DMS153 (cell line): Measurements from ENCODE around the gene BEST4.
"Not testable (repeated sequence)": the region's sequence is repeated elsewhere in the genome, so short reads cannot be mapped to it uniquely, and the experiment has no call there.

ENCODE experiments used
- DNase-seq: peaks from one replicate; lab custom pipeline; 2025; lab: John Stamatoyannopoulos, UW

BEST4 gene

GRCh38 chr1:44788120-44788860, at the start of gene BEST4:
Gene BEST4 (minus strand): TSS chr1:44788170. CDS start chr1:44787705, 465 bp downstream.
- DNase-seq = no peak

DNA sequence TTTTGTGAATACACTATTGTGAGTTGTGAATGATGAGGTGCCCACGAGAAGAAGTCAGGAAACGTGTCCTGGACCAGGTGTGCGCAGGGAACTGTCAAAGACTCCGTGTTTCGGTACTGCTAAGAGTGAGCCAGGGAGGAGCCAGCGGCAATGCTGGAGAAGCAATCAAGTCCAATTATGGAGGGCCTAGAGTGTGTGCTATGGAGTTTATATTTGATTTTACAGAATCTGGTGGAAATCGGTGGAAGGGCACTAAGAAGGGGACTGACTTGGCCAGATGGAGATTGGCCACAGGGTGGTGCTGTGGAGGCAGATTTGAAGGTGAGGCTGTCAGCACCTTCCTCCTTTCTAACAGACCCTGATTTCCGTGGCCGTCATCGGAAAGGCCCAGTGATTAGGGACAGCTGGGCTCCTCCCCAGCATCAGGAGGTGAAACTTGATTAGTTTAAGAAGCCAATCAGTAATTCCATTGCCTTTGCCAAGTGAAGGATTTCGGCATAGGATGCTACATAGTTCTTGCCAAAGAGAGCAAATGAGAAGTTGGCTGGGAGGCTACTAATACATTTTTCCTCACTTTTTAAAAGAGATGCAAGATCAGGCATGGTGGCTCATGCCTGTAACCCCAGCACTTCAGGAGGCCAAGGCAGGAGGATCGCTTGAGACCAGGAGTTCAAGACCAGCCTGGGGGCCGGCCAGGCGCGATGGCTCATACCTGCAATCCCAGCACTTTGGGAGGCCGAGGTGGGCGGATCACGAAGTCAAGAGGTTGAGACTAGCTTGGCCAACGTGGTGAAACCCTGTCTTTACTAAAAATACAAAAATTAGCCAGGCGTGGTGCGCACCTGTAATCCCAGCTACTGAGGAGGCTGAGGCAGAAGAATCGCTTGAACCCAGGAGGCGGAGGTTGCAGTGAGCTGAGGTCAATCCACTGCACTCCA, 48.0 kb upstream of the BEST4 start:
- DNase-seq = peak; percentile 76

DNA sequence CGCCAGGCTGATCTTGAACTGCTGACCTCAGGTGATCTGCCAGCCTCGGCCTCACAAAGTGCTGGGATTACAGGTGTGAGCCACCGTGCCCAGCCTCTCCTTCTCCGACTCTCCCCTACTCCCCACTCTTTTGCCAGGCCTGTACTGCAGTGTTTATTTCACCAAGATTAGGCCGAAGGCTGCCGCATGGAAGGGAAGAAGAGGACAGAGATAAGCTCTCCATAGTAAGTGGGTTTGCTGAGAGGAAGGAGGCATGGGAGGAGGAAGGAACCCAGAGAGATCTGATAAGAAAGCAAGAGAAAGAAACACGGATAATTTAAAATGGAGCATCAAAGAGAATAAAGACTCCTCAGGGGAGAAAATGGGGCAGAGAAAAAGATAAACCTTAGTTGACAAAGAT, 46.4 kb upstream of the BEST4 start:
- DNase-seq = no peak

- DNase-seq = no peak
Measured at GRCh38 chr1:44832056-44832705, 44.2 kb upstream of the BEST4 start.

DNA sequence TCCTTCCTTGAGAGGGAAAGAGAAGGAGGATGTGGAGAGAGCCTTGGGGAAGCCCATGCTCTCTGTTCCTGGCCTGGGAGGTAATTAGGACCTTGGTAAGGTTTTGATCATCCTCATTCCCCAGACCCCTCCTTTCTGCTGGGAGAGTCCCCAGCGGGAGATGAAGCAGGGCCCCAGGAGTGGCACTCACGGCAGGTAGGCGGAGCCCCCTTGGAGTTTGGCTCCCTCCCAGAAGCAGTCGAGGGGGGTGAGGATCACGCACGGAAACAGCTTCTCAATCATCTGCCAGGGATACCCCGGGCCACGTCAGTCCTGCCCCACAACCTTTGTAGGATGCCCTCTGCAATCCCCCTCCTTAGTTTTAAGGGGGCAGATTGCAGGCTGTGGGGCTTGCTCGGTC, 43.5 kb upstream of the BEST4 start:
- no peak for DNase-seq

DNA sequence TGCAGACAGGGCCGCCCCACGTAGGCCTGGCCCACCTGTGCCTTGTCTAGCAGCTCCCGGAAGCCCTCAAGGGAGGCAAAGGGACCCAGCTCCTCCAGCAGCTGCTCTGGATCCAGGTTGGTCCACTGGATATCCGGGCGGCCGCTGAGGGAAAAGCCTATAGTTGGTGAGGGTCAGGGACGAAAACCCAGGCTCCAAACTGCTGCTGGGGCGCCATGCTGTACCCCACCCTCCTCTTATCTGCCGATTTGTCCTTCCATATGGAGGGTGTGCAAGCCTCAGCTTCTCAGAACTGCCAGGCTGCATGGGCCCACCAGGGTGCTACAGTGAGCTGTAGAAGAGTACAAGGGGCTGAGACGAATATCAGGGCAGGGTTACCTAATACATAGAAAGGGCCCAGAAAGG, 42.9 kb upstream of the BEST4 start:
- DNase-seq = no peak

DNA sequence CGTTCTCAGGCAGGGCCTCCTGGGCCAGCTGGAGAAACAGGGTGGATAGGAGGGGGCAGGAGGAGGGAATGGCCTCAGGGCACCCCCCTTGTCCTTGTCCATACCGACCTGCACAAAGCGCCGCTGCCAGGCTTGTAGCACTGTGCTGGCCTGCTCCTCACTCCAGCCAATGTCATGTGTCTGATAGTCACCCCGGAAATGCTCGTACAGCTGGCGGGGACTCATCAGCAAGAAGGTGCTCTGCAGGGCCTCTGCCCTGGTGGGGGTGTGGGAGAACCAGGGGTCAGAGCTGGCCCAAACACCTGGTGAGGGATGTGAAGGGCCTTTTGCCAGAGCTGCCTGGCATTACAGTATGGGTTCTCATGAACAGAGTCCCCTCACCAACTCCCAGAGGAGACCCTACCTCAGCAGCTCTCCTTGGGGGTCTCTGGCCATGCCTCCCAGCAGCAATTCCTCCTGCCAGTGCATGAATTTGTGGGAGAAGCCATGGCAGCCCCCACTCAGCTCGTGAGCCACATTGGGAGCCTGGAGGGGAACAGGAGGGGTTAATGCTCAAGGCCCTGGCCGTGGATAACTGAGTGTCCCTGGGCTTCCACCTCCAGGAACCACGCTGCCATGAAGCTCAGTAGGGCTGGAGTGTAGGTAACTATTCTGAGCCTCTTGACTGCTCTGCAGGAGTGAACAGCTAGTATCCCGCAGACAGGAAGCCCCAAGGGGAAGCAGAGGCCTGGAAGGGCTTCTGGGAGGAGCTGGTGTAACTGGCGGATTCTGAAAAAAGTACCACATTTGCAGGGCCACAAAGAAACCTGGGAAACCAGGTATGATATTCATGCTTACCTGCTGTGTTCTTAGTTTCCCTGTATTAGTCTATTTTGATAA, 41.8 kb upstream of the BEST4 start:
- DNase-seq = no peak

GRCh38 chr1:44828841-44829440, 41.0 kb upstream of the BEST4 start:
- DNase-seq = no peak

GRCh38 chr1:44828003-44828651, 40.2 kb upstream of the BEST4 start:
- DNase-seq = no peak

DNA sequence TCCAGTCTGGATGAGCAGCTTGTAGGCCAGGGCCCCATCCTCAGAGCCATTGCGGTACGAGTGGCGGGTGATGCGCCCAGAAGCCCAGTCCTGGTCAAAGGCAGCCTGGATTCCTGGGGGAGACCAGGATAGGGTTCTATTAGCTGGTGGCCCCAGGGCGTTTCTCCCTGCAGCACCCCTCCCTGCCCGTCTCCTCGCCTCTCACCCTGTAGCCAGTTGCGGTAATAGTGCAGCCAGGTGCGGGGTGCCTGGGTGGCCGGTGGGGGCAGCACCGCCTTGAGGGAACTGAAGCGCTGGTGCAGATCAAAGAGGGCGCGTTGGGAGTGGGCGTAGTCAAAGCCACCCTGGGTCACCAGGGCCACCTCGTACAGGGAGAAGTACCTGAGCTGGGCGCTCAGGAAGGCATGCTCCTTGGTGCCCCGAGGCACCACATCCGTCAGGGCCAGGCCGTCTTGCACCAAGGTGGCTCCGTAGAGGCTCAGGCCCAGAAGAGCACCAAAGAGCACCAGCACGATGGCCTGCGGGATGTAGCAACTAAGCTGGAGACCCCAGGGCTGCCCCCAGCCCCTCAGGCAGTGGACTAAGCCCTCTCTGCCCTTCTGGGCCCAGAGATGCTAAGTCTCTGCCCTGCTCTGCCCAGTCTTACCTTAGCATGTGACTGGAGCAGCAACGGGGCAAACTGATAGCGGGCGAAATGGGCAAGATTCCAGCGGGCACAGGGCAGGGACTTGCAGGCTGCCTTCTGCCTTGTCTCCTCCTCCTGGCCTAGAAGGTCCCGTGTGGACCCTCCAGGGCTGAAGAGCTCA, 39.4 kb upstream of the BEST4 start:
- DNase-seq = no peak

GRCh38 chr1:44826375-44827196, 38.6 kb upstream of the BEST4 start:
- no peak for DNase-seq

DNA sequence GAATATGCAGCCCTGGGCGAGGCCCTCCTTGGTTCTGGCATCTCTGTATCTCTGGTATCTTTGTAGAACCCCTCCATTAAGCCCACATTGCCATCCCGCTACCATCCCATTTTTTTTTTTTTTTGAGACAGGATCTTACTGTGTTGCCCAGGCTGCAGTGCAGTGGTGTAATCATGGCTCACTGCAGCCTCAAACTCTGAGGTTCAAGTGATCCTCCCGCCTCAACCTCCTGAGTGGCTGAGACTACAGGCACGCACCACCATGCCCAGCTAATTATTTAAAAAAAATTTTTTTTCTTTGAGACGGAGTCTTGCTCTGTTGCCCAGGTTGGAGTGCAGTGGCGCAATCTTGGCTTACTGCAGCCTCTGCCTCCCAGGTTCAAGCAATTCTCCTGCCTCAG, 36.4 kb upstream of the BEST4 start:
- DNase-seq = not testable (repeated sequence)

DNA sequence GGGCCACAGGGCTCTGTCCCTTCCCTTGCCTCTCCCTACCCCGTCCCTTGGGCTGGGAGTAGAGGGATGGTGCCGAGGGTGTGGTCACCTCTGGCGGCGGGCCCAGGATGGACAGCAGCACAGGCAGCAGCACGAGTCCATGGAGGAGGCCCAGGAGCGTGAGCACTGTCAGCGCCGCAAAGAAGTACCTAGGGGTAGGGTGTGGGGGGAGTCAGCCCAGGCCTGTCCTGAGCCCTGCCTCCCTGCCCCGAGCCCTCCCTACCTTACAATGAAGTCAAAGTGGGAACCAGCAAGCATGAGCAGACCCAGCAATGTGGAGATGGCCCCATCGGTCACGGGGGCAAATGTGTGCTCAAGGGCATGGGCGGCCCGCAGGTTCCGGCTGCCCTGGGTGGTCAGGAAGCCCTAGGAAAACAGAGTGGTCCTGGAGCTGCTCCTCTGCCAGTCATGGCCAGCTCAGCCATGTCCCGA, 35.0 kb upstream of the BEST4 start:
- DNase-seq = no peak

DNA sequence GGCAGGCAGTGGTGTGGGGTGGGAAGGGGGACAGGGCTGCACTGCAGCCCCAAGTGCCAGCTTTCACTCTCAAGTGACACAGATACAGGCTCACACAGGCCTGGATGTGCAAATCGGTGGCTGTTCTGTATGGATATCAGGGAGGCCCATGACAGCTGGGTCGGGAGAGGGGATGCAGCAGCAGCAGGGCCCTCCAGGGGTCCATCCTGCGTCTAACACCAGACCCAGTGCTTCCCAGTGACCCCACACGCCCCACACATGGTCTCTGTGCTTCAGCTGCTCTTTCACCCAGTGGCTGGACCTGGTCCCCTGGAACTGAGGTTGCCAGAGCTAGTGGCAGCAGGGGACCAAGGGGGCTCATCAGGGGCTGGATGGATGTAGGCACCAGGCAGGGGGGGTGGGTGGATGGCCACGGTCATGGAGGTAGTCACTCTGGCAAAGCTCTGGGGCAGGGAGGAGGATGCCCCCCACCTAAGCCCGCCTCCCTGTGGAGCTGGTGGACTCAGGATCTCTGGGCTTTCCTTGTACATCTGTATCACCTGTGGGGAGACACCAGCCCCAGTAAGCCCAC, 34.2 kb upstream of the BEST4 start:
- DNase-seq = no peak

- DNase-seq = no peak
Measured at GRCh38 chr1:44821240-44821715, 33.3 kb upstream of the BEST4 start.

DNA sequence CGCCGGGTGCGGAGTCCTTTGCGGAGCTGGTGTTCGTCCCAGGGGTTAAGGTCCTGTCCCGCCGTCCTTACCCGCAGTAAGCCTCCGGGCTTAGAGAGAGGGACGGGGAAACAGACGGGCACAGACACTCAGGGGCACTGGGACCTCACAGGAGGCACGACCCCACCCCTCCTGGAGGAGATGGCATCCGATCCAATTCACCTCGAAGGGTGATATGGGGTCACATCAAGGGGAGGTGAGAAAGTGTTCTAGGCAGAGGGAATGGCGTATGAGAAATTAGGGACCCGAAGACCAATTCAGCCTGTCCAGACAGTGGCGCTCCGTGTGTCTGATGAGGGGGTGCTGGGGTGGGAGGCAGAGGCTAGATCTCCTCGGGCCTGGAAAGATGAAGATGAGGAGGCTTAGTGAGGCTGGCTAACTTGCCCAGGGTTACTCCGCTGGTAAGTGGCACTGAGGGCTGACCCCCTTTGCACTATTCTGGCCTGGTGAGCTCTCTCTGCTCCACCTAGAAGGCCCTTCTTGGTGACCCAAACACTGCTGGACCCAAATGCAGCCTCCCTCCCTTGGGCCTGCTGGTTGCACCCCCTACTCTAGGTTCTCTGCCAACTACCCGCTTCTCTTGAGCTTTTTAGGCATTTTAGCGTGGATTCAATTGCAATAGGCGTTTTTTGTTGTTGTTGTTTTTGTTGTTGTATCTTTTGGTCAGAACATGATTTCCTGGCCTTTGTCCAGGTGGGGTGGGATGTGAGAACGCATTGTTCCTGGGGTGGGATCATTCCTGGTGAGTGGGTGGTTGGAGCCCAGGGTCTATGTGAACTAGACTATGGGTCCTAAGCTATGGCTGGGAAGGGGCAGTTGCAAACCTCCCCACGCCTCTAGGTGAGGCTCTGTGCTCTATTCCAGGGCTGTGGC, 32.6 kb upstream of the BEST4 start:
- no peak for DNase-seq
